Ovary (tissue), 9 donors: ENCODE results near the gene SLC25A51. TPM values are rescaled to one million over a fixed set of nuclear protein-coding genes. Genes with fewer than 3 reads are reported as not detected.

Source experiments
- DNase-seq, 5 donors: peaks; one replicate each; pipeline ENCODE4 v3.0.0-alpha.2; 2019 to 2020
- H3K27ac ChIP-seq, 2 donors: fragments of 200-600 bp; one replicate each; pipeline versions ENCODE4 v1.5.1 to v1.8.0; 2019 to 2022
- H3K27me3 ChIP-seq: fragments of 200-600 bp; one replicate; pipeline ENCODE4 v1.8.0; 2022
- H3K36me3 ChIP-seq: fragments of 200-600 bp; sonication (generic); one replicate; pipeline ENCODE4 v1.5.1; 2019
- H3K4me1 ChIP-seq: one replicate; pipeline ENCODE4 v1.8.1; 2013; ENCODE audit warnings: mild to moderate bottlenecking, moderate library complexity; ENCODE audit not compliant: insufficient read depth
- H3K4me3 ChIP-seq: fragments of 200-600 bp; sonication (generic); one replicate; pipeline ENCODE4 v1.5.1; 2017
- H3K9me3 ChIP-seq, 2 donors: fragments of 200-600 bp in 1 of 2; sonication (generic) in 1 of 2; one replicate each; pipeline versions ENCODE4 v1.5.1 to v1.8.1; 2013 to 2019; ENCODE audit warnings: mild to moderate bottlenecking in 1 of 2, moderate library complexity in 1 of 2
- CTCF ChIP-seq, 3 donors: fragments of 450-650 bp in 2 of 3; fragments of 200-600 bp in 1 of 3; IDR thresholded peaks; one replicate each; pipeline versions ENCODE4 v1.5.1 to v1.8.0; 2016 to 2022; ENCODE audit warnings: antibody characterized with exemption in 3 of 3, mild to moderate bottlenecking in 1 of 3
- EP300 ChIP-seq: sonication (generic); formaldehyde crosslinking; IDR thresholded peaks from one replicate; pipeline ENCODE4 v1.6.1; 2017; ENCODE audit warnings: antibody characterized with exemption
- POLR2A ChIP-seq: fragments of 450-650 bp; IDR thresholded peaks from one replicate; pipeline ENCODE4 v1.6.1; 2017; ENCODE audit warnings: antibody characterized with exemption, mild to moderate bottlenecking, moderate library complexity
- WGBS, 3 donors: extraction: QIAGEN DNeasy Blood & Tissue Kit in 1 of 3; methylation state at CpG; one replicate each; pipeline versions ENCODE4 v1.1.5 to v1.1.7; 2013 to 2017; 5-methylcytosine and 5-hydroxymethylcytosine counted together
- intact Hi-C, 4 donors: fragments of 100-400 bp; cut with DNase I; formaldehyde crosslinking; loops; one replicate each; pipeline versions ENCODE4 v1.11.0 to v1.15.1; 2022 to 2023
- polyA plus RNA-seq, 2 donors: library from polyadenylated mRNA; stranded (reverse); fragments of 200-250 nt in 1 of 2; fragments of 350-450 nt in 1 of 2; fragmentation: Illumina TruSeq in 1 of 2; extraction: RNeasy Lipid Tissue Mini Kit (QIAGEN cat#74804) in 1 of 2; gene quantifications; one replicate each; pipeline ENCODE4 v1.2.3, GENCODE V29; 2013 to 2014
- total RNA-seq, 7 donors: library from RNA; depleted of rRNA in 2 of 7; stranded (reverse); fragments of >200 nt in 2 of 7; fragmentation: NEBNext Ultra II Directional in 3 of 7; extraction: Animal tissue kit (Norgen Biotek cat#: 25700) in 3 of 7; gene quantifications; one replicate each; pipeline versions ENCODE4 v1.1.0 to v1.2.4, GENCODE V29; 2016 to 2023
- donor health status: DM: no; HTN: no; CAD: no; lungs with moderate emphysema.
- donor health status: DM: no; HTN: no; CAD: no.
- donor health status: Bipolar disorder and iron deficiency.
- donor health status: DM: yes; HTN: yes; CAD: no.
- donor health status: DM: no; HTN: no; CAD: no.
- donor health status: DM: yes; HTN: yes; CAD: no.

Gene SLC25A51
- total and polyA plus RNA-seq, 9 donors, result 5.1 to 24.1 (median 20.6) TPM

GRCh38 chr9:37923118-37923795, 19.3 kb upstream of the SLC25A51 start:
- no peaks in the 10 kb centered on the region for H3K9me3 ChIP-seq
- no peak for TF ChIP-seq CTCF (IDR thresholded peaks at IDR 0.05)
- TF ChIP-seq EP300, result no peak
- no peak for TF ChIP-seq POLR2A
- 87 to 88% (median 87%) methylated on average over 14 of the region's 14 CpGs for WGBS, 3 donors
- intact Hi-C loops, result loop anchor here in 1 of 4 donors (5.0 kb wide), 1 partner anchor 164 kb away; no protein-coding TSS in a partner anchor
- H3K4me1 ChIP-seq, result no peaks in the 10 kb centered on the region
- H3K36me3 ChIP-seq, result no peaks in the 10 kb centered on the region
- H3K4me3 ChIP-seq, result no peak overlapping the region
- H3K27me3 ChIP-seq, result no peaks in the 10 kb centered on the region
- no peak overlapping the region for H3K27ac ChIP-seq
- peak in 1 of 5 donors; percentile 14 for DNase-seq

GRCh38 chr9:37922363-37923117, 18.6 kb upstream of the SLC25A51 start:
- TF ChIP-seq CTCF (IDR thresholded peaks at IDR 0.05), result no peak
- no peak for TF ChIP-seq POLR2A
- no peak for TF ChIP-seq EP300
- WGBS, 3 donors, result 72 to 88% (median 78%) methylated on average over 13 of the region's 13 CpGs
- Histone ChIP-seq H3K36me3 (no peaks in the 10 kb centered on the region), H3K4me3 (no peak overlapping the region), H3K9me3 (no peaks in the 10 kb centered on the region), H3K27me3 (no peaks in the 10 kb centered on the region), H3K27ac (no peak overlapping the region), H3K4me1 (no peaks in the 10 kb centered on the region)
- intact Hi-C loops, result loop anchor here in 1 of 4 donors (5.0 kb wide), 1 partner anchor 165 kb away; no protein-coding TSS in a partner anchor
- DNase-seq, result peak in 2 of 5 donors; percentile 6 to 17

- no peak overlapping the region for H3K27ac ChIP-seq
Observed at GRCh38 chr9:37921546-37922300, 17.8 kb upstream of the SLC25A51 start.

More at GRCh38 chr9:37921546-37922300, 17.8 kb upstream of the SLC25A51 start:
- 84 to 85% (median 84%) methylated on average over 15 of the region's 15 CpGs for WGBS, 3 donors
- TF ChIP-seq EP300, result no peak
- TF ChIP-seq CTCF (IDR thresholded peaks at IDR 0.05), result no peak
- TF ChIP-seq POLR2A, result no peak
- no peak overlapping the region for H3K4me3 ChIP-seq
- no peaks in the 10 kb centered on the region for H3K9me3 ChIP-seq
- peak in 2 of 5 donors; percentile 9 to 23 for DNase-seq
- H3K4me1 ChIP-seq, result peaks cover 2% of the 10 kb centered on the region
- H3K36me3 ChIP-seq, result no peaks in the 10 kb centered on the region
- no peaks in the 10 kb centered on the region for H3K27me3 ChIP-seq
- intact Hi-C loops, result loop anchor here in 1 of 4 donors (5.0 kb wide), 1 partner anchor 166 kb away; no protein-coding TSS in a partner anchor
